Amygdala (tissue), 56 donors: Measurements from ENCODE around the gene ITPK1.
"Not testable (repeated sequence)": the region's sequence is repeated elsewhere in the genome, so short reads cannot be mapped to it uniquely, and the experiment has no call there.

Experiments used
- DNase-seq, 56 donors: peaks; one replicate each; lab custom pipeline; 2025; lab: John Stamatoyannopoulos, UW

Gene ITPK1

DNA sequence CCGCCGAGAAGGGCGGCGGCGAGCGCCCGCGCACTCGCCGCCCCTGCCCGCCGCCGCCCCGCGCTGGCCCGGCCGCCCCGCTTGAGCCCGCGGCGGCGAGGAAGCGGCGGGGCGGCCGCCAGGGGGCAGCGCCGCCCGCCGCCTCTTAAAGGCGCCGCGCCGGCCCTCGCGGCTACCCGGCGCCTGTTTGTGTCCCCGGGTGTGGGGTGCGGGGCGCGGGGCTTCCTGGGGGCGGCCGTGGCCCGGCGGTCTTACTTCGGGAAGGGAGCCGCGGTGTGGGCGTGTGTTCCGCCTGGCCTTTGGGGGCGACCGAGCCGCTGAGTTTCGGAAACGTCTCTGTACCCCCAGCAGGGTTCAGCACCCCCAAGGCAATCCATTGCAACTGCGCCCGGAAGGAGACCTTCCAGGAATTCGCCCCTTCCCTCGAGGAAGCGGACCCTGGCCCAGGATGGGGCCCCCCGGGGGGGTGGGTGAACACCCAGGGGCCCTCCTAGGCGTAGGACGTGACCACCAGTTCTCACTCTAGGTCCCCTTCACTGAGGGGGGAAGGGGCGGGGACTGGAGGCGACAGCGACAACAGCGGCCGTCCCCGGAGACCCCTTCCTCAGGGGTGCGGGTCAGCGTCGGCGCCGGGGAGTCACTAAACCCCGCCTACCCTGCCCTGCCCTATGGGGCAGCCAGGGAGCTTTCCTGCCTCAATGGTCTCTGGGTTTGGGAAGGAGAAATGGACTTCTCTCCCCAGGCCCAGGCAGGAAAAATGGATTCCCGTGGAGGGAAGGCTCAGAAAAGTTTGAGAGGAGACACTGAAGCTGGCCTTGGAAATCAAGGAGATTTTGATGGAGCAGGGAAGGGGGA, at the start of gene ITPK1:
ITPK1 (minus strand) TSS at position 105 of the 855 bp plus-strand sequence. CDS start 762 bp downstream, outside the sequence.
- DNase-seq, result peak in 25 of 56 donors; percentile 21 to 74 (median 49)

GRCh38 chr14:93163564-93163963, 47.8 kb upstream of the ITPK1 start:
- no peak for DNase-seq

DNA sequence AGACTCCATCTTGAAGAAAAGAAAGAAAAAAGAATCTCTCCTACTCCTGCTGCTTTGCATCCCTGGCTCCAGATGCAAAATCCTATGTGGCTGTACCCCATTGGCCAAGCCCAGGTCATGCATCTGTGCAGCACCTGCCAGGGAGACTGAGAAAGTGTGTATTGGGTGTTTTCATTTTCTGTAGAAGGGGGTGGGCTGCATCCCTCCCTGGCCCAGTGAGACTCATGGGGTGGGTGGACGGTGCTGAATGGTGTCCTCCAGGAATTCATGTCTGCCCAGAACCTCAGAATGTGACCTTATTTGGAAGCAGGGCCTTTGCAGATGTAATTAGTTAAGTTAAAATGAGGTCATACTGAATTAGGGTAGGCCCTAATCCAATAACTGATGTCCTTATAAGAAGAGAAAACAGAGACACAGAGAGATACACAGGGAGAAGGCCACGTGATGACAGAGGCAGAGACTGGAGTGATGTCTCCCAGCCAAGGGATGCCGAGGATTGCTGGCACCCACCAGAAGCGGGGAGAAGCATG, 45.8 kb upstream of the ITPK1 start:
- DNase-seq, result no peak

- peak in 1 of 56 donors; percentile 11 for DNase-seq
Observed at GRCh38 chr14:93160353-93160801, 44.7 kb upstream of the ITPK1 start.

GRCh38 chr14:93159625-93160352, 44.1 kb upstream of the ITPK1 start:
- not testable (repeated sequence) for DNase-seq

DNA sequence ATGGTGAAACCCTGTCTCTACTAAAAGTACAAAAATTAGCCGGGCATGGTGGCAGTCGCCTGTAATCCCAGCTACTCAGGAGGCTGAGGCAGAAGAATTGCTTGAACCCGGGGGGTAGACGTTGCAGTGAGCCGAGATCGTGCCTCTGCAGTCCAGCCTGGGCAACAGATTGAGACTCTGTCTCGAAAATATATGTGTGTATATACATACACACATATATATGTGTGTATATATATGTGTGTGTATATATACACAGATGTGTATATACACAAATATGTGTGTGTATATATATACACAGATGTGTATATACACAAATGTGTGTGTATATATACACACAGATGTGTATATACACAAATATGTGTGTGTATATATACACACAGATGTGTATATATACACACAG, 42.6 kb upstream of the ITPK1 start:
- not testable (repeated sequence) for DNase-seq

DNA sequence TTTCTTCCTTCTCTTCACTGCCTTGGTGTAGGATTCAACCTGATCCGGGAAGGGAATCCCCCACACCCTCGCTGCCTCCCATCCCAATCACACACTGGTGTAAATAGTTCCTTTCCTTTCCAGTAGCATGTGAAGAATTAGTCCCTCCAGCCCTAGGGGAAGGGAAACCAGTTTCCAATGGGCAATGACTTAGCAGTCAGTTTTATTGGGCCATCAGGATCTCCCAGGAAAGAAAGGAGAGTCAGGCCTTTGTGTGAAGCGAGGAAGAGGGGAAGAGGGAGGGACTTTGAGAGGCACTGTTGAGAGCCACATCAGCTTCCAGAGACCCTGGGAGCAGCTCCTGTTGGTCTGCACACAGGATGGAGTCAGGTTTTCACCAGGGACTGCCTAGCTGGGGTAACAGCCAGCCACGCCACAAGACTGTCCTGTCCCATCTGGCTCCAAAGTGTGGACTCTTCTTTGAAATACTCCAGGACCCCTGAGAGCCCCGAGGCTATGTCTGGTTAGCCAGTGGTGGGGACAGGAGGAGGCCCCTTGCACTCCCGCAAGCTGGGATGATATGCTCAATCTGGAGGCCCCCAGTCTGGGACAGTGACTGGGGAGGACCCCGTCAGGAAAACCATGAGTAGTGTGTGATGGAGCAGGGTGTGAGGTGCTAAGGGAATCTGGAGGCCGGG, 41.1 kb upstream of the ITPK1 start:
- DNase-seq, result no peak

DNA sequence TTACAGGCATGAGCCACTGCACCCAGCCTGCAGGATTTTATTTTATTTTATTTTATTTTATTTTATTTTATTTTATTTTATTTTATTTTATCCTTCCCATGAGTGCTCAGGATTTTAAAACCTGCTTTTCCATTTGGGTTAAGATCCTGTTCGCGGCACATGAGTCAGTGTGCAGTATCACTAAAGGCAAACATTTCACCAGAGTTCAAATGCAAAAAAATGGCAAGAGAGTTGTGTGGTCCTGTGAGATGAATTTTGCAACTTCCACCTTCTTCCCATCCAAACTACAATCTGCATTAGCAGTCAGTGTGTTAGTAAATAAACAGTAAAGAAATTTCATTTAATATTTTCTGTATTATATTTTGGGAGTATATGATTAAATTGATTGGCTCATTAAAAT, 39.9 kb upstream of the ITPK1 start:
- no peak for DNase-seq

DNA sequence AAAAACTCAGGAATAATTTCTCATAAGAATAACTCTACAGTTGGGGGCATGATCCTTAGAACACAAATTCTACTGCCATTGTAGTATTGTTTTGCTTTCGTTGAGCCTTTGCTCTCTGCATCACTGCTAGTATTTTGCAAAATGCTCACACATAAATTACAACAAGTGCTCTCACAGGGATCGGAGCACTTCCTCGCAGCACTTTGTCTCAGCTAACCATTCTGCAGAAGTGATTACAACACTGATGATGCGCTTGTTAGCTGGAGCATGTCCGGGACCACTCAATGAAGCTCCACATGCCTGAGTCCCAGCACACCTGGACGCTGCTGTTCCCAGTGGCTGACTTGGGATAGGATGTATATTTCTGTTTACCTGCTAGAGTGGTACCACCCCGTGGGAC, 37.4 kb upstream of the ITPK1 start:
- no peak for DNase-seq

- DNase-seq, result peak in 1 of 56 donors; percentile 32
Observed at GRCh38 chr14:93150227-93151208, 34.8 kb upstream of the ITPK1 start.

DNA sequence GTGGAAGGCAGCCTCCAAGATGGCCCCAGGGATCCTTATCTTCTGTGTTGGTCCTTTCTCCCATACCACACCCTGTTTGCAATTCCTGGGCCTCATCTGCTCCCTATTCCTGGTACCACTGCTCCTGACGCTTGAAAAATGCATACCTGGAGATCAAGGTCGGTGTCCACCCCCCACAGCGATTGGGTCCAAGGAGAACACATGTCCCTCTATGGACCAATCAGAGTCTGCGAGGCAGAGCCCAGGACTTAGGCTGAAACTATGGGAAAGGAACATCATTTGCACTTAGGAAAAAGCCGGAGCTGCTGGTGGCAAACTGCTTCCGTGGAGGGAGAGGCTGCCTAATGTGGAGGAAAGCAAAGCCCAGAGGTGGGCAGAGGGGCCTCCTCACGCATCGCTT, 33.3 kb upstream of the ITPK1 start:
- no peak for DNase-seq

DNA sequence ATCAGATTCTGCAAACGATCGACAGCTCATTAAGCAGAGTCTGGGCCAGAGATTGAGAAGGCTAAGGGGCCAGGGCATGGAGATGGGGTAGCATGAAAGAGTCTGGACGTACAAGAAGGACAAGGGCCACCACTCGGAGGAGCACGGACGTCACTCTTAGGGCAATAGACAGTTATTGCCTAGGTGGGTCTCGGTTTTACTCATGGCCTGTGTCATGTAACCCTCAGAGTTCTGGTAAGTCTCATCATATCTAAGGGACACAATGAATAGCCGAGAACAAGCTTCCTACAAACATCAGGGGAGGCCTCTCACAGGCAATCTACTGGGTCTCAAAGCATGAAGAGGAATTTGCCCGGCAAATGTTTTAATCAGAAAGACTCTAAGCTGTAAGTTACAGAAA, 30.4 kb upstream of the ITPK1 start:
- DNase-seq, result no peak

DNA sequence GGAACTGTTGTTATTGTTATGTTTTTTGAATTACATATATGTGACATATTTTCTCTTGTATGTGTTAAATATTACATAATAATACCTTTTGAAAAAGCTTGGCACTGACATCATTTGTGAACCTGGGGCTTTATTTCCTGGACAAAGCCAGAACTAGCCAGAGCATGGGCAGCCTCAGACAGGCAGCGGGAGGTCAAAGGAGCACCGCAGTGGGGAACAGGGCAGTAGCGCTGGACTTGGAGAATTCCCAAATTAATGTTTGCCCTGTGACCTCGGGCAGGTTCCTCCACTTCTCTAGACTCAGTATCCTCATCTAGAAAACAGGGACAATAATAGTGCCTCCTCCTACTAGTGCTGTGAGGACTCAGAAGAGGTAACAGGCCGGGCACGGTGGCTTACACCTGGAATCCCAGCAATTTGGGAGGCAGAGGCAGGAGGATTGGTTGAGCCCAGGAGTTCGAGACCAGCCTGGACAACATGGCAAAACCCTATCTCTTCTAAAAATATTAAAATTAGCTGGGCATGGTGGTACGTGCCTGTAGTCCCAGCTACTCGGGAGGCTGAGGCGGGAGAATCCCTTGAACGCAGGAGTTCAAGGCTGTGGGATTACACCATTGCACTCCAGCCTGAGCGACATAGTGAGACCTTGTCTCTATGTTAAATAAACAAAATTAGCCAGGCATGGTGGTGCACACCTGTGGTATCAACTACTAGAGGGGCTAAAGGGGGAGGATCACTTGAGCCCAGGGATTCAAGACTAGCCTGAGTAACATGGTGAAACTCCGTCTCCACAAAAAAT, 27.3 kb upstream of the ITPK1 start:
- no peak for DNase-seq

DNA sequence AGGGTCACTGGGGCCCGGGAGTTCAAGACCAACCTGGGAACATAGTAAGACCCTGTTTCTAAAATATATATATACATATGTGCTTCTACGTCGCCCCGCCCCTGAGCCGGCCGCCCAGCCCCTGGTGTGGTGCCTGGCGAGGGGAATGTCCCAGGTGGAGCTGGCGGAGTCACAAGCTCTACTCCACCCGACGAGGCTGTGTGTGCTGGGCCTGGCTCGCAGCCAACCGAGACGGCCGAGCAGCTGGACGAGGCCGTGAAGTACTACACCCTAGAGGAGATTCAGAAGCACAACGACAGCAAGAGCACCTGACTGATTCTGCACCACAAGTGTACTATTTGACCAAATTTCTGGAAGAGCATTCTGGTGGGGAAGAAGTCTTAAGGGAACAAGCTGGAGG, 22.1 kb upstream of the ITPK1 start:
- DNase-seq, result no peak

DNA sequence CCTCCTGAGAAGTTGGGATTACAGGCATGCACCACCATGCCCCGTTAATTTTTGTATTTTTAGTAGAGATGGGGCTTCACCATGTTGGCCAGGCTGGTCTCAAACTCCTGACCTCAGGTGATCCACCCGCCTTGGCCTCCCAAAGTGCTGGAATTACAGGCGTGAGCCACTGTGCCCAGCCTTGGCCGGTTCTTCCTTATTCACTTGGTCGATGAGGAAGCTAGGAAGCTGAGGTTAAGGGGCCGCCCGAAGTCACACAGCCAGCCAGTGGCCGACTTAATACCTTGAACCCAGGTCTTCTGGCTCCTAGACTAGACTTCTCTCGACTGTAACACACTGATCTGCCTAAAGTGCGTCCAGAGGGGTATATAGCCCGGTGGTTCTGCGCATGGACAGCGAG, 20.8 kb upstream of the ITPK1 start:
- not testable (repeated sequence) for DNase-seq

DNA sequence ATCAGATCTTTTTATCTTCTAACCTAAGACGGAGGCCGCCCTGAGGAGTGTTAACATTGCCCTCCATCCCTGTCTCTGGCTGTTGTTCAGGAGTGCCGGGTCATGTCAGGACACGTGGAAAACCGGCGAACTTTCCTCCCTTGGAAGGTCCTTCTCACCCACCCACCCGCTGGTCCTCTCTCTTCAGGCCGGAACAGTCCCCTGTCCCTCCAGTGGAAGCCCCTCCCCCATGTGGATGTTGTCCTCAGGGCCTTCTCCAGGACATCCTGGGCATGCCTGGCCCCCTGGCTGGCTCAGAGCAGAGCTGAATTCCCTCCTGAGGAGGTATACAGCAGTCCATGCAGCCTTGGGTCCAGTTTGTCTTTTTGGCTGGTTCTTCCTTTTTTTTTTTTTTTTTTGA, 20.3 kb upstream of the ITPK1 start:
- DNase-seq, result no peak

DNA sequence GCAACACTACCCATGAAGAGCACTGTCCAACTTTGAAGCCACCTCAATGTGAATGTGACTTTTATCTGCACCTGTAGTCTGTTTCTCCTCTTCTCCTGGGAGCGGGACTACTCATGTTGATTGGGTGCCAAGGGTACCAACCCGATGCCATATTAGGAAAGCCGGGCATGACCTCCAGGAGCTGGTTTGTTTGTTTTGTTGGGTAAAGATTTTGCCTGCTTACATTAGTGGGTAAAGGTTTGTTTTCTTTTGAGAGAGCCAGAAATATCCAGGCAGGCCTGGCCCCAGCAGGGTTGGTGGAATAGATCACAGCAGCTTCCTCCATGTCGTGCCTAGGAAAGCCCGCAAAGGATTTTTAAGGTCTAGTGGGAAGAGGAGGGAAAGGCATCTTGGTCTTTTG, 19.7 kb upstream of the ITPK1 start:
- no peak for DNase-seq

DNA sequence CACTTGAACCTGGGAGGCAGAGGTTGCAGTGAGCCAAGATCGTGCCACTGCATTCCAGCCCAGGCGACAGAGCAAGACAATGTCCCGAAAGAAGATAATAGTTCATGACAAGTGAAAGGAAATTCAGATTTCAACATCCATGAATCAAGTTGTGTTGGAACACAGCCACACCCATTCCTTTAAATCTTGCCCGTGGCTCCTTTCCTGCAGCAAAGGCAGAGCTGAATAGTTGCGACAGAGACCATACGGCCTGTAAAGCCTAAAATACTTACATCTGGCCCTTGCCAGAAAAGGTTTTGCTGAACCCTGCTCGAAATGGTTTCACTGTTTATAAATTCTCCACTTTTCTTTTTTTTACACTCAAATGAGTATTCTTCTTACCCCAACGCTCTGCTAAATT, 17.7 kb upstream of the ITPK1 start:
- no peak for DNase-seq
